Hepatocyte (in vitro differentiated cells): ENCODE measurements around the gene GTF2F2.

Experiments
- CTCF ChIP-seq: fragments of 200-600 bp; sonication (generic); IDR thresholded peaks from 2 replicates; pipeline ENCODE4 v1.5.1; 2016; ENCODE audit warnings: antibody characterized with exemption, mild to moderate bottlenecking; ENCODE audit not compliant: poor library complexity
- EZH2 ChIP-seq: fragments of 200-600 bp; sonication (generic); IDR thresholded peaks from 2 replicates; pipeline ENCODE4 v1.6.1; 2016; ENCODE audit warnings: antibody characterized with exemption, mild to moderate bottlenecking, borderline replicate concordance

- TF ChIP-seq EZH2 (no peak), CTCF (no peak)
Observed at GRCh38 chr13:45184693-45185092, 64.4 kb downstream of the GTF2F2 start.
